Fibroblast of the aortic adventitia (primary cell): Measurements from ENCODE around the gene TBCA. TPM values are rescaled to one million over a fixed set of nuclear protein-coding genes. Genes with fewer than 3 reads are reported as not detected.

Experiments used
- DNase-seq: peaks from one replicate; pipeline ENCODE4 v3.0.0-alpha.2; 2010; ENCODE audit warnings: low read depth
- H3K4me3 ChIP-seq: 2 replicates; pipeline ENCODE4 v1.5.1; 2011; ENCODE audit warnings: low read depth, mild to moderate bottlenecking, control low read depth, low read length, moderate library complexity
- total RNA-seq: library from RNA; depleted of rRNA; stranded (reverse); fragments of >200 nt; gene quantifications from 2 replicates; pipeline ENCODE4 v1.2.3, GENCODE V29; 2012; ENCODE audit warnings: low replicate concordance
- TF ChIP-seq, protein P1 (sequence below): IDR thresholded peaks from 2 replicates; pipeline ENCODE4 v1.5.1; 2011; ENCODE audit warnings: mild to moderate bottlenecking, low read length, control low read depth, inconsistent platforms; ENCODE audit not compliant: insufficient read depth

TBCA gene
- total RNA-seq, 1 donor: 147 TPM

DNA sequence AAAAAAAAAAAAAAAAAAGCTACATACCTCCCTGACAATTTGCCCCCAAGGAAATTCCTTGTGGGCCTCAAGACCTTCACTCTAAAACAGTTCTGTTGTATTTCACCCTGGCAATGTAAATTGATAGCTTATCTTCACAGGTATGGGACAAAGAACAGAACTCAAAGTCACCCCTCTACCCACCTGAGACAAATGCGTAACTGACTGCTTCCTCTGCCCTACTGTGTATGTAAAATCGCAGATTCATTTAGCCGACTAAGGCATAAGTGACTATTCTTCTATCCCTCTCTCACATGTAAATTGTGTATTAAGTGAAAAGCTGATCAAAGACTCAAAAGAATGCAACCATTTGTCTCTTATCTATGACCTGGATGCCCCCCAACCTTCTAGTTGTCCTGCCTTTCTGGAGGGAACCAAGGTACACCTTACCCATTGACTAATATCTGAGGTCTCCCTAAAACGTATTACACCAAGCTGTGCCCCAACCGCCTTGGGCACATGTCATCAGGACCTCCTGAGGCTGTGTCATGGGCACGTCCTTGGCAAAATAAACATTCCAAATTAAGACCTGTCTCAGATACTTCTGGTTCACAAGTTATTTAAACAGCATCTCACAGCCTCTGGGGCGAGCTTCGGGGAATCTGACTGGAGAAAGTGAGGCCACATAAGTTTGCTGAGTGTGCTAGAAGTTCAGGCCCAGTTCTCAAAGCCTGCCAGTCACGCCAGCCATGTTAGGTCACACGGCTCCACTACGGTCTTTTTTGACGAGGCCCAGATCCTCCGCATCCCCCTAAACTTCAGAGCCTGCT lies 954 bp downstream of the TBCA start:
- TF ChIP-seq, protein P1, sequence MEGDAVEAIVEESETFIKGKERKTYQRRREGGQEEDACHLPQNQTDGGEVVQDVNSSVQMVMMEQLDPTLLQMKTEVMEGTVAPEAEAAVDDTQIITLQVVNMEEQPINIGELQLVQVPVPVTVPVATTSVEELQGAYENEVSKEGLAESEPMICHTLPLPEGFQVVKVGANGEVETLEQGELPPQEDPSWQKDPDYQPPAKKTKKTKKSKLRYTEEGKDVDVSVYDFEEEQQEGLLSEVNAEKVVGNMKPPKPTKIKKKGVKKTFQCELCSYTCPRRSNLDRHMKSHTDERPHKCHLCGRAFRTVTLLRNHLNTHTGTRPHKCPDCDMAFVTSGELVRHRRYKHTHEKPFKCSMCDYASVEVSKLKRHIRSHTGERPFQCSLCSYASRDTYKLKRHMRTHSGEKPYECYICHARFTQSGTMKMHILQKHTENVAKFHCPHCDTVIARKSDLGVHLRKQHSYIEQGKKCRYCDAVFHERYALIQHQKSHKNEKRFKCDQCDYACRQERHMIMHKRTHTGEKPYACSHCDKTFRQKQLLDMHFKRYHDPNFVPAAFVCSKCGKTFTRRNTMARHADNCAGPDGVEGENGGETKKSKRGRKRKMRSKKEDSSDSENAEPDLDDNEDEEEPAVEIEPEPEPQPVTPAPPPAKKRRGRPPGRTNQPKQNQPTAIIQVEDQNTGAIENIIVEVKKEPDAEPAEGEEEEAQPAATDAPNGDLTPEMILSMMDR: no peak
- H3K4me3 ChIP-seq: peak overlapping the region; percentile 90
- peak; percentile 61 for DNase-seq

DNA sequence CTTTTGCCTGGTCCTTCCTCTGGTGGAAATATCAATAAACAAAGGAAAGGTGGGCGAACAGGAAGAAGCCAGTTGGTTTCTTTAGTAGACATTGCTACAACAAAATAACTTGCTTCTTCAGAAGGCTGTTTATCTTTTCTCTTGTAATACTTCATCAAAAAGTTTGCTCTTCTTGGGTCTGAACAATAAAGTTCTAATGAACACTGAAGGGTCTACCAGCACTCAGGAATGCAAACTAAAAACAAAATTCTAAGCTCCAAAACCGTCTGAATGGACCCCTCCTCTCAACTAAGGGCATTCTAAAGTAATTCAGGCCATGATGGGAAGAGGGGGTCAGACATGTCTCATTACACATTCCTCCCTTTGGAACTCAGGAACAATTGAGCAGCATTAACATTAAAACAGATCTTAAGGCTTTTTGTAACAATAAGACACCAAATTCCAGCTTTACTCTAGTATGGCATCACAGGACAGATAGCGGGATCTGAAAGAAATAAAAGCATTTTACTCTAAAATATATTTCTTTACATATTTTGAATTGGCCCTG lies 2.3 kb downstream of the TBCA start:
- no peak overlapping the region for H3K4me3 ChIP-seq
- DNase-seq: no peak

DNA sequence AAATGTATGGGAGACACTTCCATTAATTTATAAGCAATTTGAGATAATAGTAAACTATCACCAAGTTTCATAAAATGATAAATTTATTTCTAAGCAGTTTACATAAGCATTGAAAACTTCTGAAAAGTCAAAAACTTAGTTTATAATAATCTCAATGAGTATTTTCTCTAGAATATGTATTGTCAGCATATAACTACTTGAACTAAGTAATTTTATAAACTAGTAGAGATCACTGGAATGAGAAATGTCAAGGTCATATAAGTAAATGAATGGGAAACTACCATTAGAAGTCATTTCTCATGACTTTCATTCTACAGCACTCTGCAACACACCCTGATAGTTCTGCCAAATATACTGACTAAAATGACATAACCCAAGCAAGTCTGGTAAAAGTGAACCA lies 3.4 kb downstream of the TBCA start:
- TF ChIP-seq, protein P1: no peak
- no peak for DNase-seq

More for the DNA sequence above, 2.3 kb downstream of the TBCA start:
- TF ChIP-seq, protein P1: no peak

DNA sequence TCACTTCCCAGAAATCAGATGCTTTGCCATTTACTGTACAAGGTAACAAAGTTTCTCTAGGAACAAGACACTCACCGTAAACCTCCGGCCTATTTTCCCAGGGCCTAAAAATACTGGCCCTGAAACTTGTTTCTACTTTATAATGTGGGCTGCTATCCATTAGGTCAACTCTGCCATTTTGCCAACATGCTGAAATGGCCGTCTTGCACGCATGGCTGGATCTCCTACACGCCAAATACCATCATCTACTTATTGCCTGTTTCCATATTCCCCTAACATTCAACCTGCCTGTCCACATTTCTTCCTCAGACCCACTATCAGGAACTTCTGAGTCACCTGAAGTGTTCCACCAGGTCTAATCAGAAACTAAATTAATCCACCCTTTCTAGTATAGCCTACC lies 4.7 kb downstream of the TBCA start:
- TF ChIP-seq, protein P1: no peak
- DNase-seq: no peak

More for the DNA sequence above, 3.4 kb downstream of the TBCA start:
- no peak overlapping the region for H3K4me3 ChIP-seq

DNA sequence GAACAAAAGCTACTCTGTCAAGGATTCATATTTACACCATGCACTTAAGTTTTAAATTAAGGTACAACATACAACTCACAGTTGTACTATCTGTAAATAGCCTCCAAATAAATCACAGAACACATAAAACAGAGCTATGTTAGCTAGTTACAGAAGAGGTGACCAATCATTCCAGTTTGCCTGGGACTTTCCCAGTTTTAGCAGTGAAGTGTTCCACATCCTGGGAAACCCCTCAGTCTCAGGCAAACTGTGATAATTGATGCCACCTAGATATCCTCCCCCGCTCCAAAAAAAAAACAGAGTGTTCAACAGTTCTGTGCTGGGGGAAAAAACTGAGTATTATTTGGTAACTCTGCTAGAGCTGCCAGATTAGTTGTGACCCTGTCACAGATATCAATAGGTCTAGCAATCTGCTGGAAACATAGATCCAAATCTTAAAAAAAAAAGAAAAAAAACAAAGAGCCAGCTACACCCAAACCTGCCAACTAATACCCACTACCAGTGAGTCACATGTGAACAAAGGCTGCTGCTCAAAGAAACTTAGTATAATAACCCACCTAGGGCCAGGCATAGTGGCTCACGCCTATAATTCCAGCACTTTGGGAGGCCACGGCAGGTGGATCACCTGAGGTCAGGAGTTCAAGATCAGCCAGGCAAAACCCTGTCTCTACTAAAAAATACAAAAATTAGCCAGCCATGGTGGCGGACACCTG lies 5.7 kb downstream of the TBCA start:
- TF ChIP-seq, protein P1: no peak

More for the DNA sequence above, 4.7 kb downstream of the TBCA start:
- H3K4me3 ChIP-seq: no peak overlapping the region

DNA sequence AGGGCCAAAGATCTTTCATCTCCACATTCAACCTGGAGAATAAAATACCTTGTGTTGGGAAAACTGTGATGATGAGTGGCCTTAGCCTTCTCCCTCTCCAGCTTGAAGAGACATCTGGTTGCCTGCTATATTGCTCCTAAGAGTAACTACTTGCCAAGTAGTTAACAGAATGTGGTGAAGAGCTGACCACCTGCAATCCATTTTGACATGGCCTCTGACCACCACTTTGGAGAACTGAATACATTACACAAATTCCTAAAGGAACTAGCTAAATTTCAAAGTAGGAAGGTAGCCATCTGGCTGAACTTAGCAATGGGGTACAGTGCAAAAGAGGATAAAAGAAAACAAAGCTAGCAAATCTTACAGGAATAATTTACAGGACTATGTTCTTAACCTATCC lies 7.2 kb downstream of the TBCA start:
- DNase-seq: no peak
- no peak overlapping the region for H3K4me3 ChIP-seq
- TF ChIP-seq, protein P1: no peak

More for the DNA sequence above, 5.7 kb downstream of the TBCA start:
- no peak overlapping the region for H3K4me3 ChIP-seq
- DNase-seq: no peak
